NAMALWA (cell line): ENCODE measurements around the gene PPIL1.
A peak's percentile ranks its signal among the peaks of the same experiment; 100 is the strongest.
"Not testable (repeated sequence)": the region's sequence is repeated elsewhere in the genome, so short reads cannot be mapped to it uniquely, and the experiment has no call there.

Experiments
- DNase-seq: peaks from one replicate; pipeline ENCODE4 v3.0.0-alpha.2; 2015; ENCODE audit warnings: low spot score

PPIL1 gene

GRCh38 chr6:36874443-36875249 is at the start of gene PPIL1:
PPIL1 (minus strand) TSS chr6:36874803; CDS start chr6:36874772, 31 bp downstream.
- peak; percentile 95 for DNase-seq

- no peak for DNase-seq
Observed at GRCh38 chr6:36924131-36924530, 49.5 kb upstream of the PPIL1 start.

GRCh38 chr6:36920546-36920945 is 45.9 kb upstream of the PPIL1 start:
- no peak for DNase-seq

GRCh38 chr6:36920049-36920448 is 45.4 kb upstream of the PPIL1 start:
- DNase-seq, result no peak

GRCh38 chr6:36917541-36918193 is 43.1 kb upstream of the PPIL1 start:
- no peak for DNase-seq

GRCh38 chr6:36916126-36916525 is 41.5 kb upstream of the PPIL1 start:
- DNase-seq, result no peak

GRCh38 chr6:36915599-36915998 is 41.0 kb upstream of the PPIL1 start:
- DNase-seq, result no peak

GRCh38 chr6:36914227-36914794 is 39.7 kb upstream of the PPIL1 start:
- DNase-seq, result peak; percentile 20

GRCh38 chr6:36913082-36913481 is 38.5 kb upstream of the PPIL1 start:
- DNase-seq, result no peak

- no peak for DNase-seq
Observed at GRCh38 chr6:36912586-36912985, 38.0 kb upstream of the PPIL1 start.

- DNase-seq, result no peak
Observed at GRCh38 chr6:36912030-36912454, 37.4 kb upstream of the PPIL1 start.

- no peak for DNase-seq
Observed at GRCh38 chr6:36908747-36909146, 34.1 kb upstream of the PPIL1 start.

GRCh38 chr6:36907781-36908180 is 33.2 kb upstream of the PPIL1 start:
- no peak for DNase-seq

- DNase-seq, result no peak
Observed at GRCh38 chr6:36906539-36907325, 32.1 kb upstream of the PPIL1 start.

- DNase-seq, result no peak
Observed at GRCh38 chr6:36904851-36905393, 30.3 kb upstream of the PPIL1 start.

GRCh38 chr6:36904114-36904513 is 29.5 kb upstream of the PPIL1 start:
- DNase-seq, result no peak

GRCh38 chr6:36897609-36898008 is 23.0 kb upstream of the PPIL1 start:
- DNase-seq, result peak; percentile 53

- no peak for DNase-seq
Observed at GRCh38 chr6:36893976-36894932, 19.7 kb upstream of the PPIL1 start.

GRCh38 chr6:36891153-36891552 is 16.6 kb upstream of the PPIL1 start:
- DNase-seq, result not testable (repeated sequence)

- no peak for DNase-seq
Observed at GRCh38 chr6:36890112-36890663, 15.6 kb upstream of the PPIL1 start.
